HepG2 (cell line): Measurements from ENCODE around the gene SYNGR2. TPM values are rescaled to one million over a fixed set of nuclear protein-coding genes. Genes with fewer than 3 reads are reported as not detected.
A peak's percentile ranks its signal among the peaks of the same experiment; 100 is the strongest.

Experiments used
- ATAC-seq: fragments of 200-7000 bp; cut with Tn5 transposase; 3 replicates; pipeline ENCODE4 v1.9.1; 2020; ENCODE audit warnings: mild to moderate bottlenecking, moderate library complexity
- BruUV-seq: library from RNA; stranded (reverse); fragments of 400-500 nt; replicated peaks from 2 replicates; lab custom pipeline; 2021; lab: Mats Ljungman, UMichigan
- CTCF ChIA-PET: fragments of 300-600 bp; formaldehyde crosslinking; extraction: SDS; loops from one replicate; lab custom pipeline; 2021; ENCODE audit warnings: low total read pairs, inconsistent platforms, low intra/inter-chr PET ratio; lab: Yijun Ruan, JAX
- POLR2A ChIA-PET: fragments of 350-600 bp; sonication (Branson Sonifier 250); formaldehyde crosslinking; loops from one replicate; lab custom pipeline; 2020; ENCODE audit warnings: antibody characterized with exemption, inconsistent platforms; lab: Yijun Ruan, JAX
- DNase-seq: peaks from one replicate; pipeline ENCODE4 v3.0.0-alpha.2; 2015; ENCODE audit warnings: low spot score
- FAIRE-seq: peaks from 3 replicates; lab custom pipeline; 2011; peaks lifted over from hg19 to GRCh38; lab: Jason Lieb, UNC
- H2AFZ ChIP-seq: one replicate; pipeline ENCODE4 v1.6.1; 2011; ENCODE audit warnings: low read length, inconsistent platforms
- H3K27ac ChIP-seq: fragments of 300-600 bp; 3 replicates; pipeline ENCODE4 v1.8.0; 2011; ENCODE audit warnings: mixed run types, mild to moderate bottlenecking, mixed read lengths, low read length, inconsistent platforms; ENCODE audit not compliant: insufficient read depth; ENCODE audit errors: extremely low read length
- H3K27me3 ChIP-seq, 2 experiments: fragments of 200-600 bp in 1 of 2; 2 replicates in 1 of 2; 3 replicates in 1 of 2; pipeline versions ENCODE4 v1.6.0 to v1.8.0; 2011; ENCODE audit warnings: low read length in 2 of 2, mild to moderate bottlenecking in 2 of 2, moderate library complexity in 2 of 2, inconsistent platforms in 1 of 2; ENCODE audit not compliant: insufficient read depth in 2 of 2, control insufficient read depth in 1 of 2
- H3K36me3 ChIP-seq, 2 experiments: fragments of 200-600 bp in 1 of 2; replicated peaks in 1 of 2; 2 replicates in 1 of 2; 3 replicates in 1 of 2; pipeline versions ENCODE4 v1.5.1 to v1.8.0; 2011; ENCODE audit warnings: low read length in 2 of 2, inconsistent platforms in 1 of 2; ENCODE audit not compliant: insufficient read depth in 2 of 2, control insufficient read depth in 1 of 2
- H3K4me1 ChIP-seq: 2 replicates; pipeline ENCODE4 v1.5.1; 2012; ENCODE audit warnings: low read length, inconsistent platforms; ENCODE audit not compliant: insufficient read depth
- H3K4me2 ChIP-seq: 2 replicates; pipeline ENCODE4 v1.6.0; 2011; ENCODE audit warnings: low read depth, low read length, inconsistent platforms
- H3K4me3 ChIP-seq, 3 experiments: fragments of 200-600 bp in 1 of 3; sonication (generic), shearing (Covaris generic) in 1 of 3; replicated peaks in 1 of 3; 2 replicates each; pipeline ENCODE4 v1.5.1; 2011 to 2016; ENCODE audit warnings: low read length in 3 of 3, inconsistent platforms in 2 of 3, low read depth in 2 of 3, mild to moderate bottlenecking in 2 of 3, control low read depth in 1 of 3, mixed read lengths in 1 of 3; ENCODE audit not compliant: insufficient read depth in 1 of 3
- H3K79me2 ChIP-seq: one replicate; pipeline ENCODE4 v1.6.1; 2011; ENCODE audit warnings: low read length, inconsistent platforms; ENCODE audit not compliant: insufficient read depth
- H3K9ac ChIP-seq: 2 replicates; pipeline ENCODE4 v1.6.0; 2011; ENCODE audit warnings: mild to moderate bottlenecking, low read depth, low read length, inconsistent platforms; ENCODE audit not compliant: insufficient read depth
- H3K9me3 ChIP-seq: 2 replicates; pipeline ENCODE4 v1.5.1; 2012; ENCODE audit warnings: mild to moderate bottlenecking, low read length
- H4K20me1 ChIP-seq: 2 replicates; pipeline ENCODE4 v1.6.0; 2011; ENCODE audit warnings: inconsistent platforms, mild to moderate bottlenecking, low read length, moderate library complexity; ENCODE audit not compliant: insufficient read depth
- HNF1B ChIP-seq: sonication (generic); formaldehyde crosslinking; IDR thresholded peaks from 2 replicates; pipeline ENCODE4 v1.5.1; 2020; ENCODE audit warnings: mild to moderate bottlenecking, moderate library complexity, missing genetic modification reagents
- POLR2A ChIP-seq, 2 experiments: IDR thresholded peaks; 2 replicates each; pipeline ENCODE4 v1.6.1; 2011; ENCODE audit warnings: low read depth in 2 of 2, low read length in 2 of 2, mild to moderate bottlenecking in 1 of 2, moderate library complexity in 1 of 2; ENCODE audit not compliant: insufficient read depth in 1 of 2
- RBFOX2 ChIP-seq: fragments of 200-400 bp; formaldehyde crosslinking; IDR thresholded peaks from 2 replicates; pipeline ENCODE4 v1.6.1; 2017; ENCODE audit warnings: low read depth, mild to moderate bottlenecking, low read length
- TOE1 ChIP-seq: sonication (generic); formaldehyde crosslinking; IDR thresholded peaks from 2 replicates; pipeline ENCODE4 v1.4.0; 2020; ENCODE audit warnings: mild to moderate bottlenecking, missing genetic modification reagents
- ZNF17 ChIP-seq: sonication (generic); formaldehyde crosslinking; IDR thresholded peaks from 2 replicates; pipeline ENCODE4 v1.5.0; 2020; ENCODE audit warnings: mild to moderate bottlenecking, missing genetic modification reagents
- WGBS: methylation state at CpG from one replicate; pipeline ENCODE4 v1.1.6; 2017; ENCODE audit warnings: low lambda C conversion rate; 5-methylcytosine and 5-hydroxymethylcytosine counted together
- in situ Hi-C: cut with HindIII; loops from 2 replicates; pipeline ENCODE4 v1.10.0; 2017; ENCODE audit warnings: low pct_unique_long_range_greater_than_20kb; ENCODE audit not compliant: extremely low pct_ligation_motif_present
- intact Hi-C: fragments of 100-400 bp; cut with micrococcal nuclease; formaldehyde crosslinking; loops from one replicate; pipeline ENCODE4 v1.10.0; 2022; ENCODE audit not compliant: unreplicated experiment
- polyA plus RNA-seq, 8 experiments: library from polyadenylated mRNA; depleted of rRNA in 3 of 8; stranded (reverse) in 7 of 8; unstranded in 1 of 8; fragments of >200 nt; fragmentation: Illumina TruSeq in 4 of 8; extraction: Trizol in 4 of 8; gene quantifications; 2 replicates each; pipeline versions ENCODE4 v1.2.1 to v1.2.3, GENCODE V29; 2011 to 2016; ENCODE audit warnings: low read depth in 4 of 8, missing spikeins in 1 of 8, mixed read lengths in 1 of 8; ENCODE audit not compliant: insufficient read depth in 1 of 8
- total RNA-seq, 5 experiments: library from RNA; depleted of rRNA; stranded (reverse); fragments of >200 nt; fragmentation: Illumina TruSeq; extraction: Trizol; gene quantifications; 2 replicates each; pipeline ENCODE4 v1.2.3, GENCODE V29; 2016; ENCODE audit warnings: low read depth in 1 of 5

SYNGR2 gene
- total and polyA plus RNA-seq, 2 of the 13 experiments (the other 11 are each of a cell fraction or from before 2014, with no cell fraction given) = 46.7 to 170 TPM

- CTCF ChIA-PET = no interaction called here
- Histone ChIP-seq H3K27ac (no peak overlapping the region), H3K9me3 (no peaks in the 10 kb centered on the region)
- WGBS = 97% methylated on average over 35 of the region's 39 CpGs
- ATAC-seq = no peak
- no peak for TF ChIP-seq ZNF17
- TF ChIP-seq TOE1 (CRISPR knock-in tag) = no peak
- TF ChIP-seq HNF1B (CRISPR knock-in tag) = no peak
- peak; percentile 42; the same call in 1 of the 2 replicates for TF ChIP-seq RBFOX2
- 0 out of 4 replicates have a peak, but pooled peaks of 1 of the 2 experiments have one; percentile 13 for TF ChIP-seq POLR2A (IDR thresholded peaks at IDR 0.05; ENCODE audit: insufficient read depth in 1 of 2, low read depth in 2 of 2, low read length in 2 of 2)
- TF ChIP-seq, all 625 proteins: peak for 2
- Histone ChIP-seq H3K79me2 (peaks cover 19% of the 10 kb centered on the region), H3K9ac (no peak overlapping the region), H3K36me3 (peaks cover 39 to 47% of the 10 kb centered on the region in 2 experiments; a peak in 4 of 5 replicates), H3K4me1 (peaks cover 36% of the 10 kb centered on the region), H3K4me2 (no peak overlapping the region), H4K20me1 (peaks cover 8% of the 10 kb centered on the region; the same call in 1 of the 2 replicates), H3K27me3 (no peaks in the 10 kb centered on the region), H2AFZ (no peak overlapping the region), H3K4me3 (no peak overlapping the region)
- no TSS peak for BruUV-seq
- no peak for FAIRE-seq
- intact Hi-C loops = loop anchor here (5.0 kb wide), 1 partner anchor 42 kb away; the partner anchor contains the start of gene SYNGR2
- no peak for DNase-seq
- POLR2A ChIA-PET = no interaction called here
- in situ Hi-C loops = no loop called here
Observed at GRCh38 chr17:78125138-78125913, 43.1 kb upstream of the SYNGR2 start.
